Peyer's patch (tissue), 4 donors: ENCODE data around the gene MAF.

Experiments
- POLR2A ChIP-seq, 2 donors: fragments of 450-650 bp; IDR thresholded peaks; one replicate each; pipeline ENCODE4 v1.5.1; 2017; ENCODE audit warnings: antibody characterized with exemption in 2 of 2, mild to moderate bottlenecking in 2 of 2, moderate library complexity in 2 of 2
- TF ChIP-seq, protein P1 (sequence below), 6 experiments: fragments of 450-650 bp in 4 of 6; fragments of 200-600 bp in 2 of 6; sonication (generic) in 1 of 6; IDR thresholded peaks; one replicate each; pipeline ENCODE4 v1.5.1; 2017 to 2019; ENCODE audit warnings: antibody characterized with exemption in 6 of 6, mild to moderate bottlenecking in 3 of 6, moderate library complexity in 1 of 6

DNA sequence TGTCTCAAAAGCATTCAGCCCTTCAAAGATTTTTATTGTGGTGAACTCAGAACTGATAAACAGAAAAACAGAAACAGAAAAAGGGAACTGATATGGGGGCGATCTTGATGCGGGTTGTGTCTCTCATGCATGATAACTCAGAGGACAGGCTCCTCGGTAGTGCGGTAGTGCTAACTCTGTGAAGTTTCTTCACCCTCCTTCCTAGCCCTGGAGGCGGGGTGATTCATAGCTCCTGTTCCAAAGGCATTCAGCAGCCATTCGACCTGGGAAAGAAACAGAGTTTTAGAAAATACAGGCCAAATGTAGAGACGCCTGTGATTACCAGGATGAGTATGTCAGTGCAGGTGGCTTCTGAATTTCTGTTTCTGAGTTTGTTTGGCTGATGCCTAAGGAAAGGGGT lies 5.5 kb upstream of the MAF start:
- TF ChIP-seq, protein P1, sequence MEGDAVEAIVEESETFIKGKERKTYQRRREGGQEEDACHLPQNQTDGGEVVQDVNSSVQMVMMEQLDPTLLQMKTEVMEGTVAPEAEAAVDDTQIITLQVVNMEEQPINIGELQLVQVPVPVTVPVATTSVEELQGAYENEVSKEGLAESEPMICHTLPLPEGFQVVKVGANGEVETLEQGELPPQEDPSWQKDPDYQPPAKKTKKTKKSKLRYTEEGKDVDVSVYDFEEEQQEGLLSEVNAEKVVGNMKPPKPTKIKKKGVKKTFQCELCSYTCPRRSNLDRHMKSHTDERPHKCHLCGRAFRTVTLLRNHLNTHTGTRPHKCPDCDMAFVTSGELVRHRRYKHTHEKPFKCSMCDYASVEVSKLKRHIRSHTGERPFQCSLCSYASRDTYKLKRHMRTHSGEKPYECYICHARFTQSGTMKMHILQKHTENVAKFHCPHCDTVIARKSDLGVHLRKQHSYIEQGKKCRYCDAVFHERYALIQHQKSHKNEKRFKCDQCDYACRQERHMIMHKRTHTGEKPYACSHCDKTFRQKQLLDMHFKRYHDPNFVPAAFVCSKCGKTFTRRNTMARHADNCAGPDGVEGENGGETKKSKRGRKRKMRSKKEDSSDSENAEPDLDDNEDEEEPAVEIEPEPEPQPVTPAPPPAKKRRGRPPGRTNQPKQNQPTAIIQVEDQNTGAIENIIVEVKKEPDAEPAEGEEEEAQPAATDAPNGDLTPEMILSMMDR (IDR thresholded peaks at IDR 0.05), result no peak
- TF ChIP-seq POLR2A (IDR thresholded peaks at IDR 0.05), result no peak
